Lung (tissue), 12 donors: Measurements from ENCODE around the gene VPS13C. TPM values are rescaled to one million over a fixed set of nuclear protein-coding genes. Genes with fewer than 3 reads are reported as not detected.

Experiments used
- ATAC-seq: fragments of 200-7000 bp; cut with Tn5 transposase; one replicate; pipeline ENCODE4 v1.9.1; 2020; ENCODE audit warnings: moderate number of reproducible peaks; ENCODE audit not compliant: insufficient read depth, low FRiP score
- DNase-seq, 3 donors: peaks; one replicate each; pipeline ENCODE4 v3.0.0-alpha.2; 2013 to 2017
- H3K27ac ChIP-seq, 2 donors: one replicate each; pipeline ENCODE4 v1.5.1; 2013; ENCODE audit warnings: mild to moderate bottlenecking in 2 of 2, moderate library complexity in 2 of 2, control low read depth in 1 of 2, inconsistent platforms in 1 of 2, low read depth in 1 of 2, low read length in 1 of 2
- H3K27me3 ChIP-seq, 3 donors: one replicate each; pipeline ENCODE4 v1.5.1; 2013; ENCODE audit warnings: low read length in 2 of 3; ENCODE audit not compliant: control insufficient read depth in 3 of 3, insufficient read depth in 3 of 3
- H3K36me3 ChIP-seq, 4 donors: one replicate each; pipeline ENCODE4 v1.5.1; 2013; ENCODE audit warnings: low read length in 4 of 4, mild to moderate bottlenecking in 1 of 4, moderate library complexity in 1 of 4; ENCODE audit not compliant: control insufficient read depth in 4 of 4, insufficient read depth in 4 of 4
- H3K4me1 ChIP-seq, 5 donors: one replicate each; pipeline ENCODE4 v1.5.1; 2013; ENCODE audit warnings: low read length in 5 of 5, mild to moderate bottlenecking in 2 of 5, moderate library complexity in 1 of 5; ENCODE audit not compliant: control insufficient read depth in 5 of 5, insufficient read depth in 5 of 5
- H3K4me3 ChIP-seq: one replicate; pipeline ENCODE4 v1.5.1; 2013; ENCODE audit warnings: mild to moderate bottlenecking, control low read depth, moderate library complexity
- H3K9ac ChIP-seq, 2 donors: one replicate each; pipeline ENCODE4 v1.5.1; 2013; ENCODE audit warnings: low read length in 2 of 2, control low read depth in 1 of 2; ENCODE audit not compliant: insufficient read depth in 1 of 2
- H3K9me3 ChIP-seq, 4 donors: one replicate each; pipeline ENCODE4 v1.5.1; 2013; ENCODE audit warnings: low read length in 3 of 4, mild to moderate bottlenecking in 1 of 4, moderate library complexity in 1 of 4; ENCODE audit not compliant: control insufficient read depth in 4 of 4, insufficient read depth in 3 of 4
- CTCF ChIP-seq: IDR thresholded peaks from 2 replicates; pipeline ENCODE4 v1.5.1; 2012; ENCODE audit warnings: mild to moderate bottlenecking; ENCODE audit errors: control extremely low read depth, extremely low read depth
- WGBS, 2 donors: extraction: QIAGEN DNeasy Blood & Tissue Kit; methylation state at CpG; one replicate each; pipeline ENCODE4 v1.1.7; 2013; 5-methylcytosine and 5-hydroxymethylcytosine counted together
- polyA plus RNA-seq, 2 donors: library from polyadenylated mRNA; stranded (reverse); fragments of 200-250 nt; gene quantifications; one replicate each; pipeline ENCODE4 v1.2.1, GENCODE V29; 2013
- total RNA-seq, 2 donors: library from RNA; depleted of rRNA in 1 of 2; stranded (reverse); fragments of >200 nt in 1 of 2; gene quantifications; one replicate each; pipeline ENCODE4 v1.2.1, GENCODE V29; 2014 to 2021
- donor health status: control.
- donor health status: control.
- donor health status: Bipolar disorder and iron deficiency.
- donor health status: healthy.
- donor health status: DM: yes; HTN: yes; CAD: no.

VPS13C gene
- total and polyA plus RNA-seq, 4 donors: 16.8 to 196 (median 53.3) TPM

GRCh38 chr15:61853195-61853594 lies 207.1 kb downstream of the VPS13C start:
- H3K4me1 ChIP-seq: no peaks in the 10 kb centered on the region
- no peaks in the 10 kb centered on the region for H3K27me3 ChIP-seq
- ATAC-seq: no peak
- H3K36me3 ChIP-seq: peaks cover 0 to 10% (median 4%) of the 10 kb centered on the region in 4 donors
- H3K4me3 ChIP-seq: no peak overlapping the region
- WGBS, 2 donors: 95 to 96% methylated on average over 1 of the region's 1 CpG
- H3K9ac ChIP-seq: no peak overlapping the region
- no peak overlapping the region for H3K27ac ChIP-seq
- TF ChIP-seq CTCF: no peak
- H3K9me3 ChIP-seq: no peaks in the 10 kb centered on the region
- no peak for DNase-seq

GRCh38 chr15:61851955-61852354 lies 208.3 kb downstream of the VPS13C start:
- H3K4me3 ChIP-seq: no peak overlapping the region
- DNase-seq (no peak), ATAC-seq (no peak)
- TF ChIP-seq CTCF: no peak
- H3K4me1 ChIP-seq: no peaks in the 10 kb centered on the region
- peaks cover 0 to 7% (median 4%) of the 10 kb centered on the region in 4 donors for H3K36me3 ChIP-seq
- H3K27me3 ChIP-seq: no peaks in the 10 kb centered on the region
- H3K27ac ChIP-seq: no peak overlapping the region
- no peaks in the 10 kb centered on the region for H3K9me3 ChIP-seq
- H3K9ac ChIP-seq: no peak overlapping the region
- 93 to 97% methylated on average over 4 of the region's 4 CpGs for WGBS, 2 donors

GRCh38 chr15:61849447-61849846 lies 210.8 kb downstream of the VPS13C start:
- H3K27me3 ChIP-seq: peaks cover 0 to 3% (median 0%) of the 10 kb centered on the region in 3 donors
- peaks cover 0 to 6% (median 2%) of the 10 kb centered on the region in 4 donors for H3K36me3 ChIP-seq
- no peak overlapping the region for H3K27ac ChIP-seq
- ATAC-seq (no peak), DNase-seq (no peak)
- H3K4me3 ChIP-seq: no peak overlapping the region
- no peak for TF ChIP-seq CTCF
- H3K9me3 ChIP-seq: no peaks in the 10 kb centered on the region
- no peaks in the 10 kb centered on the region for H3K4me1 ChIP-seq
- H3K9ac ChIP-seq: no peak overlapping the region
- WGBS, 2 donors: 92 to 94% methylated on average over 1 of the region's 1 CpG

- TF ChIP-seq CTCF: no peak
- Histone ChIP-seq H3K9ac (no peak overlapping the region), H3K4me1 (no peaks in the 10 kb centered on the region), H3K36me3 (no peaks in the 10 kb centered on the region), H3K27me3 (no peaks in the 10 kb centered on the region), H3K4me3 (no peak overlapping the region), H3K9me3 (peaks cover 0 to 2% (median 0%) of the 10 kb centered on the region in 4 donors), H3K27ac (no peak overlapping the region)
- DNase-seq (no peak), ATAC-seq (no peak)
- WGBS, 2 donors: 62 to 69% methylated on average over 9 of the region's 9 CpGs
These were observed 218.8 kb downstream of the VPS13C start for GRCh38 chr15:61841466-61841865.
